Measurements from ENCODE around the gene TFEC. TPM values are rescaled to one million over a fixed set of nuclear protein-coding genes. Genes with fewer than 3 reads are reported as not detected.
"Not testable (repeated sequence)": the region's sequence is repeated elsewhere in the genome, so short reads cannot be mapped to it uniquely, and the experiment has no call there.

TFEC gene
- total RNA-seq, 1 donor from 2014 or later: 1.6 TPM

GRCh38 chr7:115941703-115942268, 88.8 kb downstream of the TFEC start:
- ATAC-seq (no peak), DNase-seq (ENCODE audit: missing footprints) (no peak)
- intact Hi-C loops (cut with DNase I): no loop called here

DNA sequence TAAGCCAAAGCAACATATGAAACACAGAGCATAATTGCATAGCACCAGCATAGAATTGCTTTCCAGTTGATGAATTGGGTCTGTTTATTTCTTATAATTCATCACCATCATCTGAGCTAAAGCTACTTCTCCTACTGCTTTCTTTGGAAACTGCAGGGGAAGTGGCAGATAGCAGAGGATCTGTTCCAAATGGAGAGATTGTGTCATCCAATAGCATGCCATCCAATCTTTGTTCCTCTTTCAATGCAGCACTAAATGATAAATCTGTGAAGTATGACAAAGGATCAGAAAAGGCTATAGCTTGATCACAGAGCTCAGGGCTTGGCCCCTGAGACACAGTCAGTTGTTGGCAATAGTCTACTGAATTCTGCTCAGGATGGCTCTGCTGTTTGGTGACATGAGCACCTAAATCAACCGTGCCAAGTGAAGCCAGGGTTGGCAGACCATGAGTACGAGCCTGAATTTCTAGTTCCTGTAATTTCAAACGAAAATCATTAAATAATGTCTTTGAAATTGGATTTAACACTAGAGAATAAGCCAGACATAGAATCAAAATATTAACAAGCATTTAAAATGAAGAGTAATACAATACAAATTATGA, 90.0 kb downstream of the TFEC start:
- no peak for DNase-seq (ENCODE audit: missing footprints)
- intact Hi-C loops (cut with DNase I): no loop called here
- no peak for ATAC-seq

DNA sequence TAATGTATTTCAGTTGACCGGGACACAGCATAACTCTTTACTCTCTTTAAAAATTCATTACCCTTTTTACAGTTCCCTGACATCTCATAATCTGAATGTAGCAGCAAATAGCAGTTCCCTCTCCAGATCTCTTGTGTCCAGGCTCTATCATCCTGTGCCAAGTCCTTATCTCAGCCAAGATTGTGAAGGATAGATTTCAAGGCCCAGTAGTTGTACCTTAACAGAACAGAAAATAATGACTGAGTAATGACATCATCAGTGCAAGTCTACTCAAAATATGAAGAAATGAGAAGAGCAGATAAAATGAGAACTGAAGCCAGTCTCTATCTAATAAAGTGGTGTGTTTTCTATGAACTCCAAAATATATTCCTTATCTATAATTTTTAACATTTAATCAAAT, 92.6 kb downstream of the TFEC start:
- DNase-seq (ENCODE audit: missing footprints): no peak
- no peak for ATAC-seq
- intact Hi-C loops (cut with DNase I): no loop called here

DNA sequence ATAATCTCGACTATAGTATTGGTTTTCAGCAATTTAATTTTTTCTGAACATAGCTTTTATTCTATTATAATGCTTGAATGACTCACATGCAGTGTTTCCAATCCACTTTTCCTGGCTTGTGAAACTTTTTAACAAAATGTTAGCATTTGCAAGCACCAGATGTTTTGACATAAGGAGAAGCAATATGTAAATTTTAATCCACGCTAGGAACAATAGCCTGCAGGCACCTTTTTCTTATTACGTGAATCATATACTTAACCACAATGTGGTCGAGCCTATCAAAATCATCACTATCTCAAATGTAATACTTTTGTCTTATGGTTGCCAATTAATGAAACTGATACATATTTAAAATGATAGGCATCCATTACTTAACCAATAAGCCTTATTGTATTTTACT, 97.1 kb downstream of the TFEC start:
- ATAC-seq (no peak), DNase-seq (ENCODE audit: missing footprints) (no peak)
- intact Hi-C loops (cut with DNase I): no loop called here

- no peak for ATAC-seq
- intact Hi-C loops (cut with DNase I): no loop called here
- no peak for DNase-seq (ENCODE audit: missing footprints)
Observed at GRCh38 chr7:115932880-115933279, 97.7 kb downstream of the TFEC start.

DNA sequence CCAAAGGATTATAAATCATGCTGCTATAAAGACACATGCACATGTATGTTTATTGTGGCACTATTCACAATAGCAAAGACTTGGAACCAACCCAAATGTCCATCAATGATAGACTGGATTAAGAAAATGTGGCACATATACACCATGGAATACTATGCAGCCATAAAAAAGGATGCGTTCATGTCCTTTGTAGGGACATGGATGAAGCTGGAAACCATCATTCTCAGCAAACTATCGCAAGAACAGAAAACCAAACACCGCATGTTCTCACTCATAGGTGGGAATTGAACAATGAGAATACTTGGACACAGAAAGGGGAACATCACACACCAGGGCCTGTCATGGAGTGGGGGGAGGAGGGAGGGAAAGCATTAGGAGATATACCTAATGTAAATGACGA, 100.4 kb downstream of the TFEC start:
- ATAC-seq; DNase-seq (ENCODE audit: missing footprints); intact Hi-C loops (cut with DNase I): not testable (repeated sequence)

GRCh38 chr7:115929736-115930135, 100.8 kb downstream of the TFEC start:
- intact Hi-C loops (cut with DNase I); DNase-seq (ENCODE audit: missing footprints); ATAC-seq: not testable (repeated sequence)

GRCh38 chr7:115924411-115924810, 106.2 kb downstream of the TFEC start:
- ATAC-seq: no peak
- no peak for DNase-seq (ENCODE audit: missing footprints)
- intact Hi-C loops (cut with DNase I): no loop called here

- DNase-seq (ENCODE audit: missing footprints) (no peak), ATAC-seq (no peak)
- intact Hi-C loops (cut with DNase I): no loop called here
Observed at GRCh38 chr7:115920367-115920766, 110.2 kb downstream of the TFEC start.

DNA sequence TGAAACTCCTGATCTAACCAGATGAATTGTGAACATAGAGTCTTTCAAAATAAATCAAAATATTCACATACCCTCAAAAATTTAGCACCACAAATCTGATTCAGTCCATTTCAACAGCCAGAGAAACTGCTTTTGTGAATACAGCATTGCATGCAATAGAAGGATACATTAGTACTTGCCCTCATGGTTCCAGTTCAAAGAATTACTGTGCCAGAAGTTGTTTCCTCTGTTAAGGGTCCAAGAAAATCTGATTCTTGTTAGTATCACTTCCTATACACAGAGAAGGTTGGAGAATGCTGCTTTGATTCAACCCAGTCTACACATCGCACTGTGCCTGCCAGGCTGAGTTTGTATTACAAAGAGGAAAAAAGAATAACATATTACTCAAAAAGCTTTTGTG, 115.6 kb downstream of the TFEC start:
- ATAC-seq (no peak), DNase-seq (ENCODE audit: missing footprints) (peak; percentile 40)
- intact Hi-C loops (cut with DNase I): no loop called here

GRCh38 chr7:115911465-115911864, 119.1 kb downstream of the TFEC start:
- DNase-seq (ENCODE audit: missing footprints): no peak
- ATAC-seq: no peak
- intact Hi-C loops (cut with DNase I): no loop called here

- DNase-seq (ENCODE audit: missing footprints) (no peak), ATAC-seq (no peak)
- intact Hi-C loops (cut with DNase I): no loop called here
Observed at GRCh38 chr7:115910541-115911164, 119.9 kb downstream of the TFEC start.

- ATAC-seq: no peak
- intact Hi-C loops (cut with DNase I): no loop called here
- no peak for DNase-seq (ENCODE audit: missing footprints)
Observed at GRCh38 chr7:115906731-115907130, 123.8 kb downstream of the TFEC start.

GRCh38 chr7:115889669-115889984, 140.9 kb downstream of the TFEC start:
- ATAC-seq: no peak
- DNase-seq (ENCODE audit: missing footprints): no peak
- intact Hi-C loops (cut with DNase I): no loop called here

GRCh38 chr7:115888981-115889668, 141.4 kb downstream of the TFEC start:
- no peak for DNase-seq (ENCODE audit: missing footprints)
- intact Hi-C loops (cut with DNase I): no loop called here
- no peak for ATAC-seq

DNA sequence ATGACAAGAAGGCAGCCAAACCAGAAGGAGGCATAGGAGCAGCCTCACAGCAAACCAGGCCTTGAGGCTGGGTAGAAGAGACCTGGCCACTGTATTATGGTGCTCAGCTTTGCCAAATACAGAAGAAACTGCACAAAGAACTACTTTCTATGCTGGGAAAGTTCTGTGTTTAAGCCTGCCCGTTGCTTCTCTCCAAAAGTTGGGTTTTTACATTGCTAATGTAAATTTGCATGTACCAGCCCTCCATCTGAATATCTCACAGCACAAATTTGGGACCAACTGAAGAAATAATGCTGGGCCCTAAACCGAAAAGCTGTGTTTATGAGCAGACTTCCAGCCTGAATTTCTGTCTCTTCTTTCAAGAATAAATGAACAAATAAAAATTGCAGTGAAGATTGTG, 145.0 kb downstream of the TFEC start:
- DNase-seq (ENCODE audit: missing footprints) (no peak), ATAC-seq (no peak)
- intact Hi-C loops (cut with DNase I): no loop called here
